ENCODE data around the gene KCNQ1. TPM values are rescaled to one million over a fixed set of nuclear protein-coding genes. Genes with fewer than 3 reads are reported as not detected.
A peak's percentile ranks its signal among the peaks of the same experiment; 100 is the strongest.

Gene KCNQ1
- total RNA-seq, 1 experiment from 2014 or later = not detected

GRCh38 chr11:2647167-2647566, 202.4 kb downstream of the KCNQ1 start:
- Histone ChIP-seq H3K27ac (no peak overlapping the region), H3K4me3 (no peak overlapping the region), H3K27me3 (no peaks in the 10 kb centered on the region), H3K4me1 (no peaks in the 10 kb centered on the region), H3K36me3 (no peaks in the 10 kb centered on the region), H3K9me3 (replicated peaks) (peaks cover 76% of the 10 kb centered on the region)
- DNase-seq = no peak

- Histone ChIP-seq H3K4me3 (no peak overlapping the region), H3K9me3 (replicated peaks) (peaks cover 75% of the 10 kb centered on the region), H3K27ac (no peak overlapping the region), H3K36me3 (peaks cover 4% of the 10 kb centered on the region; the same call in 1 of the 2 replicates), H3K27me3 (no peaks in the 10 kb centered on the region), H3K4me1 (peaks cover 5% of the 10 kb centered on the region)
- no peak for DNase-seq
Measured at GRCh38 chr11:2647953-2648352, 203.1 kb downstream of the KCNQ1 start.

- Histone ChIP-seq H3K4me3 (no peak overlapping the region), H3K36me3 (peaks cover 5% of the 10 kb centered on the region; the same call in 1 of the 2 replicates), H3K4me1 (peaks cover 17% of the 10 kb centered on the region), H3K27me3 (no peaks in the 10 kb centered on the region), H3K9me3 (replicated peaks) (peaks cover 63% of the 10 kb centered on the region), H3K27ac (no peak overlapping the region)
- peak in 1 of 2 experiments; percentile 29 for DNase-seq
Measured at GRCh38 chr11:2649400-2649799, 204.6 kb downstream of the KCNQ1 start.

GRCh38 chr11:2649848-2650247, 205.0 kb downstream of the KCNQ1 start:
- Histone ChIP-seq H3K36me3 (peaks cover 5% of the 10 kb centered on the region; the same call in 1 of the 2 replicates), H3K9me3 (replicated peaks) (peaks cover 59% of the 10 kb centered on the region), H3K4me3 (no peak overlapping the region), H3K4me1 (peaks cover 21% of the 10 kb centered on the region), H3K27ac (no peak overlapping the region), H3K27me3 (no peaks in the 10 kb centered on the region)
- DNase-seq = no peak

GRCh38 chr11:2650343-2650867, 205.6 kb downstream of the KCNQ1 start:
- Histone ChIP-seq H3K27ac (no peak overlapping the region), H3K27me3 (no peaks in the 10 kb centered on the region), H3K4me3 (no peak overlapping the region), H3K9me3 (replicated peaks) (peaks cover 56% of the 10 kb centered on the region), H3K36me3 (peaks cover 5% of the 10 kb centered on the region; the same call in 1 of the 2 replicates), H3K4me1 (peaks cover 26% of the 10 kb centered on the region)
- no peak for DNase-seq

GRCh38 chr11:2651054-2651617, 206.3 kb downstream of the KCNQ1 start:
- DNase-seq = no peak
- no peak overlapping the region for H3K4me3 ChIP-seq
- no peaks in the 10 kb centered on the region for H3K27me3 ChIP-seq
- peaks cover 29% of the 10 kb centered on the region for H3K4me1 ChIP-seq
- H3K27ac ChIP-seq = no peak overlapping the region
- peaks cover 50% of the 10 kb centered on the region for H3K9me3 ChIP-seq (replicated peaks)
- H3K36me3 ChIP-seq = peaks cover 5% of the 10 kb centered on the region; the same call in 1 of the 2 replicates

- no peak for DNase-seq
- H3K27me3 ChIP-seq = no peaks in the 10 kb centered on the region
- H3K27ac ChIP-seq = no peak overlapping the region
- no peak overlapping the region for H3K4me3 ChIP-seq
- H3K36me3 ChIP-seq = peaks cover 5% of the 10 kb centered on the region; the same call in 1 of the 2 replicates
- H3K9me3 ChIP-seq (replicated peaks) = peaks cover 43% of the 10 kb centered on the region
- peaks cover 37% of the 10 kb centered on the region for H3K4me1 ChIP-seq
Measured at GRCh38 chr11:2651826-2652271, 207.0 kb downstream of the KCNQ1 start.

GRCh38 chr11:2652333-2653197, 207.8 kb downstream of the KCNQ1 start:
- Histone ChIP-seq H3K4me1 (peaks cover 39% of the 10 kb centered on the region), H3K9me3 (replicated peaks) (peaks cover 37% of the 10 kb centered on the region), H3K27ac (peak overlapping the region; percentile 81), H3K36me3 (peaks cover 5% of the 10 kb centered on the region; the same call in 1 of the 2 replicates), H3K4me3 (no peak overlapping the region), H3K27me3 (no peaks in the 10 kb centered on the region)
- no peak for DNase-seq

- Histone ChIP-seq H3K4me3 (no peak overlapping the region), H3K27me3 (no peaks in the 10 kb centered on the region), H3K27ac (peak overlapping the region; percentile 81), H3K36me3 (peaks cover 5% of the 10 kb centered on the region; the same call in 1 of the 2 replicates), H3K9me3 (replicated peaks) (peaks cover 36% of the 10 kb centered on the region), H3K4me1 (peaks cover 39% of the 10 kb centered on the region)
- peak in 1 of 2 experiments; percentile 34 for DNase-seq
Measured at GRCh38 chr11:2653198-2653551, 208.4 kb downstream of the KCNQ1 start.

- H3K27ac ChIP-seq = peak overlapping the region; percentile 81
- peak; percentile 94 to 96 for DNase-seq
- no peak overlapping the region for H3K4me3 ChIP-seq
- peaks cover 30% of the 10 kb centered on the region for H3K9me3 ChIP-seq (replicated peaks)
- H3K4me1 ChIP-seq = peaks cover 39% of the 10 kb centered on the region
- H3K36me3 ChIP-seq = peaks cover 5% of the 10 kb centered on the region; the same call in 1 of the 2 replicates
- no peaks in the 10 kb centered on the region for H3K27me3 ChIP-seq
Measured at GRCh38 chr11:2653930-2654739, 209.3 kb downstream of the KCNQ1 start.

- Histone ChIP-seq H3K4me1 (peaks cover 39% of the 10 kb centered on the region), H3K27ac (peak overlapping the region; percentile 81), H3K27me3 (no peaks in the 10 kb centered on the region), H3K36me3 (peaks cover 16% of the 10 kb centered on the region), H3K4me3 (no peak overlapping the region), H3K9me3 (replicated peaks) (peaks cover 28% of the 10 kb centered on the region)
- DNase-seq = peak in 1 of 2 experiments; percentile 31
Measured at GRCh38 chr11:2655016-2655719, 210.4 kb downstream of the KCNQ1 start.

- Histone ChIP-seq H3K27ac (0 out of 2 replicates have a peak overlapping the region, but pooled peaks have one; percentile 1), H3K36me3 (peaks cover 23% of the 10 kb centered on the region), H3K9me3 (replicated peaks) (peaks cover 28% of the 10 kb centered on the region), H3K27me3 (no peaks in the 10 kb centered on the region), H3K4me3 (no peak overlapping the region), H3K4me1 (peaks cover 39% of the 10 kb centered on the region)
- DNase-seq = peak in 1 of 2 experiments; percentile 61
Measured at GRCh38 chr11:2655834-2656622, 211.2 kb downstream of the KCNQ1 start.

GRCh38 chr11:2656859-2657258, 212.1 kb downstream of the KCNQ1 start:
- H3K36me3 ChIP-seq = peaks cover 31% of the 10 kb centered on the region
- no peak overlapping the region for H3K4me3 ChIP-seq
- DNase-seq = peak in 1 of 2 experiments; percentile 33
- peaks cover 28% of the 10 kb centered on the region for H3K9me3 ChIP-seq (replicated peaks)
- H3K27ac ChIP-seq = no peak overlapping the region
- peaks cover 41% of the 10 kb centered on the region for H3K4me1 ChIP-seq
- no peaks in the 10 kb centered on the region for H3K27me3 ChIP-seq
